Measurements from ENCODE around the gene CORO1C.

CORO1C gene

GRCh38 chr12:108597559-108598471 is 133.5 kb downstream of the CORO1C start, which contains the start of gene TMEM119:
Gene TMEM119, minus strand, starts transcription at chr12:108598084. Its CDS starts 5,701 bp downstream, at chr12:108592383.
- DNase-seq, result peak; percentile 13

DNA sequence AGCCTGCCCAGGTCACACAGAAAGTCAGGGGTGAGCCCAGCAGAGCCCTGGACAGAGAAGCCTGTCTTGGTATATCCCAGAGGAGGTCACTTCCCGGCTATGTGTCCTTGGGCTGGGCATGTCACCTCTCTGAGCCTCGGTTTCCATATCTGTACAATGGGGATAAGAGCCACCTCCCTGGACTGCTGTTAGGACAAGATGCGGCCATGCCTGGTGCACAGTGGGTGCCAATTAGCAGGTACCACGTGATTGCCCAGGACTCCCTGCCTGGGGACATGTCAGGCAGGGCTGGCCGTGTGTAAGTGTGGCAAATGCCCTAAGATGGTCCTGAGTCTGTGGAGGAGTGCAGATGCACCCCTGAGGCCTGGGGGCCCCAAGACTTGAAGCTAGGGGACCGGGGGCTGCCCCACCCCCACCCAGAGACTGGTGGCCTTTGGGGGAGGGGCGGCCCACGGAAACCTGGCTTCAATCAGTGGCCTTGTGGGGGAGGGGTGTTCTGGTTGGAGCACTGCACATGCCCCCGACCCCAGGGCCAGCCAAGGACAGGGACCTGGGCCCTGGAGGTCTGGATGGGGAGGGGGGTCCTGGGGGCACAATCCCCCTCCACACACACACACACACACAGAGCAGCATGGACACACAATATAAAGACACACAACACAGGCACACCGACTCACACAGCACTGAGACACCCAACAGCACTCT is 134.3 kb downstream of the CORO1C start:
- peak; percentile 72 for DNase-seq

DNA sequence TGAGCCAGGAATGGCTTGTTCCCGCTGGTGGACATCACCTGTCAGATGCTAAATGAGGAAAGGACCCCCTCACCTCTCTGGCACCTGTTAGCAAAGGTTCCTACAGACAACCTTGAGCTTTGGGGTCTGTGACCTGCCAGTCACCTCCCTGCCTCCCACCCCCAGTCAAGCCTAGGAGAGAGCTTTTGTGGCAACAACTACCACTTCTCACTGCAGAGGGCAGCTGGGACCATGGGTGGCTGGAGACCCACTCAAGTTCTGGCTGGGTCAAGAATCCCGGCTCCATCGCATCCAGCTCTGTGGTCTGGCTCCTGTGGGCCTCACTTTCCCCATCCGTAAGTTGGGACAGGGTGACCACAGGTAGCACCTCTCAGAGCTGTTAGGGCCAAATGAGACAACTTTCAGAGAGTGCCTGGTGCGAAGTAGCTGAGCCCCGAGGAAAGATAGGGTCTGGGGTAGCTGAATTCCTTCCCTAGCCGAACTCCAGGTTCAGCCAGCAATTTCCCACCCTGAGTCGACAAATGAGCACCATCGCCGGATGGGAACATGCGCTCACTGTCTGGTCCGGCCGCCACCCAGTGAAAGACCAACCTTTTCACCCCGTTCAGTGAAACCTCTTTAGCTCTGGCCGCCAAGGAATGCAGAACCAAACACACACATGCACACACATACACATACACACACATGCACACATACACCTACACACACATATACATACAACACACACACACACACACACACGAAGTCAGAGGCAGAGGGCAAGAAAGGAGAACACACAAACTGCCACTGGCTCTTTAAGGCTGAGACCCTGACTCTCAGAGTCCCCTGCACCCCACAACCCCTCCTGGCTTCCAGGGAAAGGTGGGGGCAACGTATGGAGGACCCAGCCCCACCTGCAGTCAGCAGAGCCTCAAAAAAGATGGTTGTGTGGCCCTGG is 135.3 kb downstream of the CORO1C start:
- no peak for DNase-seq
